ENCODE data around the gene GPR84.

DNA sequence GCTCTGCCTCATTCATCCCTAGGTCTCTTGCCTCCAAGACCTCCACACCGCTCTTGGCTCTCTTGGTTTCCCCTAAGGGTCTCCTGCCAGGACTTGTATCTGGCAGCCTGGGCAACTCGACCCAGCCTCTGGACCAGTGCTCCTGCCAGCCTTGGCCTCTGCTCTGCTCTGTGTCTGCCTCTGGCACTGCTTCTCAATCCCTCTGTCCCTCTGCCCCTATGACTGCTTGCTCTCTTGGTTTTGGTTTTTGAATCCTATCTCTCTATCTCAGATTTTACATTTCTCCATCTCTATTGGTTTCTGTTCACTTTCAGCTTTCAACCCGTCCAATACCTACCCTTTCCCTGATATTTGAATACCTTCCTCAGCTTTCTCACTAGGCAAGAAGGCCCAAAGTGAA lies 48.5 kb upstream of the GPR84 start:
- TF ChIP-seq CTCF (IDR thresholded peaks at IDR 0.05) (no peak), POLR2A (IDR thresholded peaks at IDR 0.05) (no peak)
